ENCODE measurements around the gene FARS2.

GRCh38 chr6:5729080-5729434 is 467.7 kb downstream of the FARS2 start:
- no peak for TF ChIP-seq SP1 (IDR thresholded peaks at IDR 0.05)
- no peak for TF ChIP-seq FOXM1 (IDR thresholded peaks at IDR 0.05; ENCODE audit: borderline replicate concordance)
- no peak for TF ChIP-seq BHLHE40 (IDR thresholded peaks at IDR 0.05; ENCODE audit: borderline replicate concordance)
- TF ChIP-seq NFRKB (IDR thresholded peaks at IDR 0.05): no peak
- TF ChIP-seq, protein P1, sequence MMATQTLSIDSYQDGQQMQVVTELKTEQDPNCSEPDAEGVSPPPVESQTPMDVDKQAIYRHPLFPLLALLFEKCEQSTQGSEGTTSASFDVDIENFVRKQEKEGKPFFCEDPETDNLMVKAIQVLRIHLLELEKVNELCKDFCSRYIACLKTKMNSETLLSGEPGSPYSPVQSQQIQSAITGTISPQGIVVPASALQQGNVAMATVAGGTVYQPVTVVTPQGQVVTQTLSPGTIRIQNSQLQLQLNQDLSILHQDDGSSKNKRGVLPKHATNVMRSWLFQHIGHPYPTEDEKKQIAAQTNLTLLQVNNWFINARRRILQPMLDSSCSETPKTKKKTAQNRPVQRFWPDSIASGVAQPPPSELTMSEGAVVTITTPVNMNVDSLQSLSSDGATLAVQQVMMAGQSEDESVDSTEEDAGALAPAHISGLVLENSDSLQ (IDR thresholded peaks at IDR 0.05): no peak
- no peak for TF ChIP-seq L3MBTL2 (conservative IDR thresholded peaks at IDR 0.05)
- no peak for TF ChIP-seq CTBP1 (IDR thresholded peaks at IDR 0.05; ENCODE audit: borderline replicate concordance)
- no peak for TF ChIP-seq ARNT (IDR thresholded peaks at IDR 0.05)
- no peak for TF ChIP-seq ELF4 (IDR thresholded peaks at IDR 0.05)
- TF ChIP-seq SUZ12 (IDR thresholded peaks at IDR 0.05): no peak
- no peak for TF ChIP-seq TARDBP (IDR thresholded peaks at IDR 0.05)
